Measurements from ENCODE around the gene LYRM2. TPM values are rescaled to one million over a fixed set of nuclear protein-coding genes. Genes with fewer than 3 reads are reported as not detected.

The LYRM2 gene
- total RNA-seq, 1 donor from 2014 or later = 34.4 TPM

GRCh38 chr6:89597372-89597771 lies 41.2 kb downstream of the LYRM2 start:
- H3K27me3 Mint-ChIP-seq (ENCODE audit: unreplicated experiment) = no peaks in the 10 kb centered on the region

GRCh38 chr6:89596484-89596883 lies 42.1 kb downstream of the LYRM2 start:
- no peaks in the 10 kb centered on the region for H3K4me1 Mint-ChIP-seq (ENCODE audit: unreplicated experiment)
- H3K4me3 Mint-ChIP-seq (ENCODE audit: unreplicated experiment) = no peak overlapping the region
- H3K27me3 Mint-ChIP-seq (ENCODE audit: unreplicated experiment) = no peaks in the 10 kb centered on the region
- H3K27ac Mint-ChIP-seq (ENCODE audit: unreplicated experiment) = no peak overlapping the region
- no peak for DNase-seq (ENCODE audit: extremely low spot score, unreplicated experiment)
- TF ChIP-seq CTCF (IDR thresholded peaks at IDR 0.05) = no peak
- H3K9me3 Mint-ChIP-seq (ENCODE audit: unreplicated experiment) = no peaks in the 10 kb centered on the region
- no peaks in the 10 kb centered on the region for H3K36me3 Mint-ChIP-seq (ENCODE audit: unreplicated experiment)

More at GRCh38 chr6:89597372-89597771, 41.2 kb downstream of the LYRM2 start:
- Mint-ChIP-seq H3K4me1 (ENCODE audit: unreplicated experiment) (no peaks in the 10 kb centered on the region), H3K9me3 (ENCODE audit: unreplicated experiment) (no peaks in the 10 kb centered on the region), H3K36me3 (ENCODE audit: unreplicated experiment) (no peaks in the 10 kb centered on the region), H3K27ac (ENCODE audit: unreplicated experiment) (no peak overlapping the region), H3K4me3 (ENCODE audit: unreplicated experiment) (no peak overlapping the region)
- no peak for TF ChIP-seq CTCF (IDR thresholded peaks at IDR 0.05)
- no peak for DNase-seq (ENCODE audit: extremely low spot score, unreplicated experiment)

- Mint-ChIP-seq H3K36me3 (ENCODE audit: unreplicated experiment) (no peaks in the 10 kb centered on the region), H3K27me3 (ENCODE audit: unreplicated experiment) (no peaks in the 10 kb centered on the region), H3K9me3 (ENCODE audit: unreplicated experiment) (no peaks in the 10 kb centered on the region), H3K4me1 (ENCODE audit: unreplicated experiment) (no peaks in the 10 kb centered on the region), H3K27ac (ENCODE audit: unreplicated experiment) (no peak overlapping the region), H3K4me3 (ENCODE audit: unreplicated experiment) (no peak overlapping the region)
- no peak for DNase-seq (ENCODE audit: extremely low spot score, unreplicated experiment)
- TF ChIP-seq CTCF (IDR thresholded peaks at IDR 0.05) = no peak
Measured at GRCh38 chr6:89596056-89596455, 42.5 kb downstream of the LYRM2 start.

- Mint-ChIP-seq H3K27me3 (ENCODE audit: unreplicated experiment) (no peaks in the 10 kb centered on the region), H3K9me3 (ENCODE audit: unreplicated experiment) (no peaks in the 10 kb centered on the region), H3K36me3 (ENCODE audit: unreplicated experiment) (no peaks in the 10 kb centered on the region), H3K27ac (ENCODE audit: unreplicated experiment) (no peak overlapping the region), H3K4me3 (ENCODE audit: unreplicated experiment) (no peak overlapping the region), H3K4me1 (ENCODE audit: unreplicated experiment) (no peaks in the 10 kb centered on the region)
- no peak for TF ChIP-seq CTCF (IDR thresholded peaks at IDR 0.05)
- DNase-seq (ENCODE audit: extremely low spot score, unreplicated experiment) = no peak
Measured at GRCh38 chr6:89591745-89592144, 46.8 kb downstream of the LYRM2 start.

GRCh38 chr6:89590133-89590532 lies 48.4 kb downstream of the LYRM2 start:
- Mint-ChIP-seq H3K9me3 (ENCODE audit: unreplicated experiment) (no peaks in the 10 kb centered on the region), H3K4me1 (ENCODE audit: unreplicated experiment) (no peaks in the 10 kb centered on the region), H3K36me3 (ENCODE audit: unreplicated experiment) (no peaks in the 10 kb centered on the region), H3K27me3 (ENCODE audit: unreplicated experiment) (no peaks in the 10 kb centered on the region), H3K4me3 (ENCODE audit: unreplicated experiment) (no peak overlapping the region), H3K27ac (ENCODE audit: unreplicated experiment) (no peak overlapping the region)
- DNase-seq (ENCODE audit: extremely low spot score, unreplicated experiment) = no peak
- no peak for TF ChIP-seq CTCF (IDR thresholded peaks at IDR 0.05)

Data from osteocyte (in vitro differentiated cells).